Measurements from ENCODE around the gene C2orf69. TPM values are rescaled to one million over a fixed set of nuclear protein-coding genes. Genes with fewer than 3 reads are reported as not detected.

The C2orf69 gene
- total RNA-seq, 1 experiment from 2014 or later: 16.4 TPM

- DNase-seq (ENCODE audit: low spot score): no peak
These were observed 11.8 kb downstream of the C2orf69 start for GRCh38 chr2:199922856-199923255.

GRCh38 chr2:199923924-199924323, 12.8 kb downstream of the C2orf69 start:
- peaks cover 40% of the 10 kb centered on the region for H3K36me3 ChIP-seq (ENCODE audit: insufficient read depth, low read length, poor library complexity, severe bottlenecking)
- no peak overlapping the region for H3K4me3 ChIP-seq (ENCODE audit: low read depth, low read length, poor library complexity, severe bottlenecking)
- H3K4me1 ChIP-seq (ENCODE audit: insufficient read depth, low read length, poor library complexity, severe bottlenecking): no peaks in the 10 kb centered on the region
- BruUV-seq (replicated peaks): no TSS peak
- no peak for DNase-seq (ENCODE audit: low spot score)
- TF ChIP-seq CTCF (conservative IDR thresholded peaks at IDR 0.05; ENCODE audit: low read depth, low read length) (no peak), EZH2 (IDR thresholded peaks at IDR 0.05; ENCODE audit: borderline replicate concordance, low read depth, low read length, poor library complexity, severe bottlenecking) (no peak)
- H3K27ac ChIP-seq (ENCODE audit: low read depth, low read length, poor library complexity, severe bottlenecking): no peak overlapping the region
- CTCF ChIA-PET: no interaction called here
- intact Hi-C loops (cut with micrococcal nuclease; ENCODE audit: unreplicated experiment): no loop called here
- H3K9me3 ChIP-seq (ENCODE audit: low read depth, low read length, poor library complexity, severe bottlenecking): no peaks in the 10 kb centered on the region
- POLR2A ChIA-PET (ENCODE audit: low non-redundant PET): no interaction called here
- no peaks in the 10 kb centered on the region for H3K27me3 ChIP-seq (replicated peaks; ENCODE audit: insufficient read depth, low read depth, low read length, poor library complexity)

More at GRCh38 chr2:199922856-199923255, 11.8 kb downstream of the C2orf69 start:
- H3K4me3 ChIP-seq (ENCODE audit: low read depth, low read length, poor library complexity, severe bottlenecking): no peak overlapping the region
- intact Hi-C loops (cut with micrococcal nuclease; ENCODE audit: unreplicated experiment): no loop called here
- ChIA-PET POLR2A (ENCODE audit: low non-redundant PET) (no interaction called here), CTCF (no interaction called here)
- H3K27ac ChIP-seq (ENCODE audit: low read depth, low read length, poor library complexity, severe bottlenecking): no peak overlapping the region
- BruUV-seq (replicated peaks): no TSS peak
- no peaks in the 10 kb centered on the region for H3K9me3 ChIP-seq (ENCODE audit: low read depth, low read length, poor library complexity, severe bottlenecking)
- no peak for TF ChIP-seq CTCF (conservative IDR thresholded peaks at IDR 0.05; ENCODE audit: low read depth, low read length)
- TF ChIP-seq EZH2 (IDR thresholded peaks at IDR 0.05; ENCODE audit: borderline replicate concordance, low read depth, low read length, poor library complexity, severe bottlenecking): no peak
- H3K4me1 ChIP-seq (ENCODE audit: insufficient read depth, low read length, poor library complexity, severe bottlenecking): no peaks in the 10 kb centered on the region
- no peaks in the 10 kb centered on the region for H3K27me3 ChIP-seq (replicated peaks; ENCODE audit: insufficient read depth, low read depth, low read length, poor library complexity)
- H3K36me3 ChIP-seq (ENCODE audit: insufficient read depth, low read length, poor library complexity, severe bottlenecking): peaks cover 43% of the 10 kb centered on the region

GRCh38 chr2:199926806-199927205, 15.7 kb downstream of the C2orf69 start:
- Histone ChIP-seq H3K4me1 (ENCODE audit: insufficient read depth, low read length, poor library complexity, severe bottlenecking) (no peaks in the 10 kb centered on the region), H3K36me3 (ENCODE audit: insufficient read depth, low read length, poor library complexity, severe bottlenecking) (peaks cover 49% of the 10 kb centered on the region), H3K4me3 (ENCODE audit: low read depth, low read length, poor library complexity, severe bottlenecking) (no peak overlapping the region), H3K27ac (ENCODE audit: low read depth, low read length, poor library complexity, severe bottlenecking) (no peak overlapping the region), H3K27me3 (replicated peaks; ENCODE audit: insufficient read depth, low read depth, low read length, poor library complexity) (no peaks in the 10 kb centered on the region), H3K9me3 (ENCODE audit: low read depth, low read length, poor library complexity, severe bottlenecking) (no peaks in the 10 kb centered on the region)
- intact Hi-C loops (cut with micrococcal nuclease; ENCODE audit: unreplicated experiment): no loop called here
- DNase-seq (ENCODE audit: low spot score): no peak
- no peak for TF ChIP-seq EZH2 (IDR thresholded peaks at IDR 0.05; ENCODE audit: borderline replicate concordance, low read depth, low read length, poor library complexity, severe bottlenecking)
- TF ChIP-seq CTCF (conservative IDR thresholded peaks at IDR 0.05; ENCODE audit: low read depth, low read length): no peak
- BruUV-seq (replicated peaks): no TSS peak
- POLR2A ChIA-PET (ENCODE audit: low non-redundant PET): no interaction called here
- CTCF ChIA-PET: no interaction called here
